Immature natural killer cell (primary cell): ENCODE results near the gene CHD8. TPM values are rescaled to one million over a fixed set of nuclear protein-coding genes. Genes with fewer than 3 reads are reported as not detected.

ENCODE experiments used
- DNase-seq, 3 donors: peaks; one replicate each; pipeline ENCODE4 v3.0.0; 2022; ENCODE audit warnings: mixed read lengths in 1 of 3
- H3K27ac Mint-ChIP-seq, 6 donors: one replicate each; pipeline ENCODE4 v1.8.0; 2020; ENCODE audit warnings: mixed read lengths in 6 of 6, mild to moderate bottlenecking in 5 of 6, inconsistent platforms in 4 of 6, moderate library complexity in 3 of 6
- H3K27me3 Mint-ChIP-seq, 3 donors: one replicate each; pipeline ENCODE4 v1.8.0; 2020 to 2021; ENCODE audit warnings: low read depth in 3 of 3, mild to moderate bottlenecking in 3 of 3, mixed read lengths in 3 of 3, moderate library complexity in 3 of 3, inconsistent platforms in 1 of 3
- H3K36me3 Mint-ChIP-seq, 3 donors: one replicate each; pipeline ENCODE4 v1.8.0; 2020; ENCODE audit warnings: mixed read lengths in 3 of 3, inconsistent platforms in 2 of 3, mild to moderate bottlenecking in 2 of 3
- H3K4me1 Mint-ChIP-seq, 2 donors: one replicate each; pipeline ENCODE4 v1.8.0; 2020; ENCODE audit warnings: inconsistent platforms in 2 of 2, mild to moderate bottlenecking in 2 of 2, mixed read lengths in 2 of 2, moderate library complexity in 1 of 2
- H3K4me3 Mint-ChIP-seq, 5 donors: one replicate each; pipeline ENCODE4 v1.8.0; 2020; ENCODE audit warnings: mild to moderate bottlenecking in 5 of 5, mixed read lengths in 5 of 5, inconsistent platforms in 3 of 5, moderate library complexity in 3 of 5
- H3K9me3 Mint-ChIP-seq, 6 donors: one replicate each; pipeline ENCODE4 v1.8.0; 2020; ENCODE audit warnings: mild to moderate bottlenecking in 6 of 6, mixed read lengths in 6 of 6, inconsistent platforms in 4 of 6, moderate library complexity in 3 of 6
- polyA plus RNA-seq, 3 donors: library from polyadenylated mRNA; unstranded; fragments of 300-500 nt; fragmentation: Illumina TruSeq; gene quantifications; one replicate each; pipeline ENCODE4 v1.2.3, GENCODE V29; 2021

Gene CHD8, protein sequence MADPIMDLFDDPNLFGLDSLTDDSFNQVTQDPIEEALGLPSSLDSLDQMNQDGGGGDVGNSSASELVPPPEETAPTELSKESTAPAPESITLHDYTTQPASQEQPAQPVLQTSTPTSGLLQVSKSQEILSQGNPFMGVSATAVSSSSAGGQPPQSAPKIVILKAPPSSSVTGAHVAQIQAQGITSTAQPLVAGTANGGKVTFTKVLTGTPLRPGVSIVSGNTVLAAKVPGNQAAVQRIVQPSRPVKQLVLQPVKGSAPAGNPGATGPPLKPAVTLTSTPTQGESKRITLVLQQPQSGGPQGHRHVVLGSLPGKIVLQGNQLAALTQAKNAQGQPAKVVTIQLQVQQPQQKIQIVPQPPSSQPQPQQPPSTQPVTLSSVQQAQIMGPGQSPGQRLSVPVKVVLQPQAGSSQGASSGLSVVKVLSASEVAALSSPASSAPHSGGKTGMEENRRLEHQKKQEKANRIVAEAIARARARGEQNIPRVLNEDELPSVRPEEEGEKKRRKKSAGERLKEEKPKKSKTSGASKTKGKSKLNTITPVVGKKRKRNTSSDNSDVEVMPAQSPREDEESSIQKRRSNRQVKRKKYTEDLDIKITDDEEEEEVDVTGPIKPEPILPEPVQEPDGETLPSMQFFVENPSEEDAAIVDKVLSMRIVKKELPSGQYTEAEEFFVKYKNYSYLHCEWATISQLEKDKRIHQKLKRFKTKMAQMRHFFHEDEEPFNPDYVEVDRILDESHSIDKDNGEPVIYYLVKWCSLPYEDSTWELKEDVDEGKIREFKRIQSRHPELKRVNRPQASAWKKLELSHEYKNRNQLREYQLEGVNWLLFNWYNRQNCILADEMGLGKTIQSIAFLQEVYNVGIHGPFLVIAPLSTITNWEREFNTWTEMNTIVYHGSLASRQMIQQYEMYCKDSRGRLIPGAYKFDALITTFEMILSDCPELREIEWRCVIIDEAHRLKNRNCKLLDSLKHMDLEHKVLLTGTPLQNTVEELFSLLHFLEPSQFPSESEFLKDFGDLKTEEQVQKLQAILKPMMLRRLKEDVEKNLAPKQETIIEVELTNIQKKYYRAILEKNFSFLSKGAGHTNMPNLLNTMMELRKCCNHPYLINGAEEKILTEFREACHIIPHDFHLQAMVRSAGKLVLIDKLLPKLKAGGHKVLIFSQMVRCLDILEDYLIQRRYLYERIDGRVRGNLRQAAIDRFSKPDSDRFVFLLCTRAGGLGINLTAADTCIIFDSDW (N-terminal part only)
- 10 to 100 TPM; 14.5 to 62.6 (median 14.8) TPM for polyA plus RNA-seq

GRCh38 chr14:21455912-21456667, at the start of gene CHD8:
CHD8 (minus strand) TSS chr14:21456123; CDS start chr14:21431643, 24,480 bp downstream.
- H3K27ac Mint-ChIP-seq: peak within 1 kb of the TSS; percentile 97 to 100 (median 98)
- H3K27me3 Mint-ChIP-seq: peaks cover 3 to 8% (median 7%) of the 10 kb centered on the region in 3 donors
- H3K9me3 Mint-ChIP-seq: no peaks in the 10 kb centered on the region
- peak within 1 kb of the TSS; percentile 96 to 99 (median 99) for H3K4me3 Mint-ChIP-seq
- H3K36me3 Mint-ChIP-seq: peaks cover 3 to 15% (median 8%) of the 10 kb centered on the region in 3 donors
- peak; percentile 99 to 100 (median 100) for DNase-seq
- peaks cover 35 to 49% of the 10 kb centered on the region in 2 donors for H3K4me1 Mint-ChIP-seq

- H3K36me3 Mint-ChIP-seq: peaks cover 0 to 19% (median 16%) of the 10 kb centered on the region in 3 donors
- H3K4me3 Mint-ChIP-seq: peak overlapping the region in 1 of 5 donors; percentile 44
- H3K27ac Mint-ChIP-seq: peak overlapping the region; percentile 43 to 79 (median 68)
- DNase-seq: no peak
- peaks cover 0 to 1% (median 0%) of the 10 kb centered on the region in 3 donors for H3K27me3 Mint-ChIP-seq
- peaks cover 33 to 41% of the 10 kb centered on the region in 2 donors for H3K4me1 Mint-ChIP-seq
- no peaks in the 10 kb centered on the region for H3K9me3 Mint-ChIP-seq
Observed at GRCh38 chr14:21505012-21505553, 49.2 kb upstream of the CHD8 start.

- peaks cover 17 to 32% of the 10 kb centered on the region in 2 donors for H3K4me1 Mint-ChIP-seq
- H3K9me3 Mint-ChIP-seq: no peaks in the 10 kb centered on the region
- DNase-seq: no peak
- H3K4me3 Mint-ChIP-seq: no peak overlapping the region
- H3K27me3 Mint-ChIP-seq: peaks cover 0 to 2% (median 0%) of the 10 kb centered on the region in 3 donors
- H3K36me3 Mint-ChIP-seq: peaks cover 0 to 34% (median 21%) of the 10 kb centered on the region in 3 donors
- peak overlapping the region in 1 of 6 donors; percentile 29 for H3K27ac Mint-ChIP-seq
Observed at GRCh38 chr14:21503376-21503775, 47.5 kb upstream of the CHD8 start.

GRCh38 chr14:21501568-21501967, 45.6 kb upstream of the CHD8 start:
- Mint-ChIP-seq H3K27me3 (peaks cover 0 to 2% (median 0%) of the 10 kb centered on the region in 3 donors), H3K9me3 (no peaks in the 10 kb centered on the region), H3K4me3 (no peak overlapping the region), H3K4me1 (peaks cover 12 to 18% of the 10 kb centered on the region in 2 donors), H3K36me3 (peaks cover 0 to 42% (median 25%) of the 10 kb centered on the region in 3 donors), H3K27ac (no peak overlapping the region)
- no peak for DNase-seq

DNA sequence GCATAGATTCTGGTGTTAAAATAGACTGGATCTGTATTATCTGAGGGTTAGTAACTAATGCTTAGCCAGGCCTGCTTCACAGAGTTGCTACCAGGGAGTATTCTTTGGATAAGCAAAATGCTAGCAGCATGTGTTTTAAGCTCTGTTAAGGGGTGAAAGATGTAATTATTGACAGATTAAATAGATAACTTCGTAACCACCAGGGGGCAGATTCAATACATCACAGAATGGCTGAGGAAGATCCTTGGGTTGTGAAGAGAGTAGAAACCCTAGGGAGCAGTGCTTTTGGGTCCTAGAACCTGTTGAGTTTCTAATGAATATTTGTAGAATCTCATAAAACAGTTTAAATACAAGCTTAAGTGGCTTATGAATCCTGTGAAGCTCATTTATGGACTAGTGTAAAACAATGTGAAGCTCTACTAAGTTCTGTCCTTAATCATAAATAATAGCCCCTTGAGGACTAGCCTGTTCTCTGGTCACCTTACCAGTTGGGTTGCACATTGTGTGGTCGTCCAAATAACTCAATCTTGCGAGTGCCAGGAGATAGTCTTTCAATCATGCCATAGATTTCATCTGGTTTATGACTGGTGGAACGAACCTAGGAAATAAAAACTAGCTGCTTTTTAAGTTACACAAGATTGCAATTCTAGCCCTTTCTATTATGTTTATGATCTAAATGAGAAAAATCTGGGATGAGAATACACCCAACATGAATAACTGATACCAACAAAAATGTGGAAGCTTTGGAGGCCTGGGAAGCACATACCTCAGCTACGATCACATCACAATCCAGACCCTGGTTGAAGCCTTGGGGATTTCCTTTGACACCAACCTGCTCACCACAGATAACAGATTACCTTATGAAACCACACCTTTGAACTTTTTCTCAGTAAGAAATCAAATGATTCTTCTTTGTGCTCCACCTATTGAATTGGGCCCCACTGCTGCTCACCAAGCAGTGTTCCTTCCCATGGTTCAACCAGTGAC, 42.9 kb upstream of the CHD8 start:
- H3K36me3 Mint-ChIP-seq: peaks cover 10 to 61% (median 36%) of the 10 kb centered on the region in 3 donors
- peaks cover 4 to 6% of the 10 kb centered on the region in 2 donors for H3K4me1 Mint-ChIP-seq
- H3K9me3 Mint-ChIP-seq: no peaks in the 10 kb centered on the region
- H3K27me3 Mint-ChIP-seq: peaks cover 0 to 2% (median 0%) of the 10 kb centered on the region in 3 donors
- DNase-seq: peak; percentile 26 to 34 (median 29)
- H3K4me3 Mint-ChIP-seq: no peak overlapping the region
- peak overlapping the region in 2 of 6 donors; percentile 30 to 73 for H3K27ac Mint-ChIP-seq

DNA sequence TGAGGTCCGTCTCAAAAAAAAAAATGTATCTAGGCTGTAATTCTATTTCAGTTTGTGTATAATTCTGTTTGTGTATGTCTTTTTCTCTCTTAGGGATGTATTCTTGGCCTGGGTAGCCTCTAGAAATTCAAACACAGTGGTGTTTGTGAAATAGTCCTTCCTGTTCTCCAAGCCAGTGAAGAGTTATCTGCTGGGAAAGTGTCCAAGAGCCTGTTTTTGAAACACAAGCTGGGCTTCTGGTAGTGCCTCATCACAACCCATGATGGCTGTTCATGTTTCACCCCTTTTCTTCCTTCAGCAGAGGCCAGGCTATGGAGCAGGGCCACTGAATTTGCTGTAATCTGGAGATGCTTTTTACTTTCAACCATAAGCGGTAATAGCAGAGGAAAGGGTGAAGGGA, 40.5 kb upstream of the CHD8 start:
- Mint-ChIP-seq H3K4me3 (no peak overlapping the region), H3K4me1 (peaks cover 0 to 6% of the 10 kb centered on the region in 2 donors), H3K27ac (peak overlapping the region in 1 of 6 donors; percentile 39), H3K9me3 (no peaks in the 10 kb centered on the region), H3K27me3 (peaks cover 0 to 2% (median 0%) of the 10 kb centered on the region in 3 donors), H3K36me3 (peaks cover 23 to 62% (median 42%) of the 10 kb centered on the region in 3 donors)
- no peak for DNase-seq

DNA sequence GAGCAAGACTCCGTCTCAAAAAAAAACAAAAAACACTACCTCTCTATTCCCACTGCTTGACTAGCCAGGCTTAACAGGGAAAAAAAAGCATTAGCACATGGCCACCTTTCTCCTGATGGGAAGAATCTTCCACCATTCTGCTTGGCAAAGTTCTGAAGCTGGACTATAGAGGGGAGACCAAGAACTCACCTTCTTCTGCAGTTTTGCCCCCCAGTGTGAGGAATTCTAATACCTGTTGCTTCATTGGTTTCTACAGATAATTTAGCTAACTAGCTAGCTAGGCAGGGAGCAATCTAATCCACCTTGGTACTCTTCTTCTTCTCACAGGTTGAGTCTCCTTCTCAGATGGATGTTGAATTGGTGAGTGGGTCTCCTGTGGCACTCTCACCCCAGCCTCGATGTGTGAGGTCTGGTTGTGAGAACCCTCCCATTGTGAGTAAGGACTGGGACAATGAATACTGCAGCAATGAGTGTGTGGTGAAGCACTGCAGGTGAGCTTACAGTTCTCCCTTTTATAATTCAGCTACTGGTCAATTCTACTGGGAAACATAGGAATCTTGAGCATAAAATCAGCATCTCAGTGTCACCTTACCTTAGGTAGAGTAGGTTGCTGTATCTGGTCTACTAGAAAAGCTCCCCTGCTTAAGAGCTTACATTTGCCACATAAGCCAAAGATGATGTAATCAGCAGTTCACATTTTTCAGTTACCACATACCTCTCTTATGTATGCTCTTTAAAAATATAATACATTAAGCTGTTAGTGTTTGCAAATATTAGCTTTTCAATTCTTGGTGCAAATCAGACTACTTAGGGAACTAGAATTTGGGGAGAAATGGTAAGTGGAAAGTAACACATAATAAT, 39.2 kb upstream of the CHD8 start:
- Mint-ChIP-seq H3K36me3 (peaks cover 23 to 59% (median 36%) of the 10 kb centered on the region in 3 donors), H3K4me3 (no peak overlapping the region), H3K27ac (peak overlapping the region in 3 of 6 donors; percentile 4 to 34 (median 34)), H3K4me1 (peaks cover 0 to 6% of the 10 kb centered on the region in 2 donors), H3K9me3 (no peaks in the 10 kb centered on the region), H3K27me3 (peaks cover 0 to 2% (median 0%) of the 10 kb centered on the region in 3 donors)
- no peak for DNase-seq

DNA sequence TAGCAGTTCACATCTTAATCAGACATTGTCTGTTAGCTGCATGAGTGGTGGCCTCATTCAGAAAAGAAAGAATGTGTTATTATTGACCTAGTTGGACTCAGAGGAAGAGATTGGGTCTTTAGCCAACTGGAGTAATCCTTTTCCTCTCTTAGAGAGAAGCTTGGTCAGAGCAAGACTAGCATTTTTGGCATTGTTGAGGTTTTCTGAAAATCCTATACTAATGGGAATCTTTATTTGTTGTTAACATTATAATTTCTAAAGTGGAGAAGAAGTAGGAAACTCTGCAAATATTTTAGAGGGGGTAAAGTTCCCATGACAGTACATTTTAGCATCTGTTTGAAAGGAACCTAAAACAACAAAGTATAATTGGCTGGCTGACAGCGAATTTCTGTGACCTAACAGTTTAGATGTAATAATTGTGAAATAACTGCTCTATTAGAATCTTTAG, 30.7 kb upstream of the CHD8 start:
- Mint-ChIP-seq H3K27me3 (no peaks in the 10 kb centered on the region), H3K36me3 (peaks cover 7 to 23% (median 8%) of the 10 kb centered on the region in 3 donors), H3K9me3 (no peaks in the 10 kb centered on the region), H3K4me3 (no peak overlapping the region), H3K4me1 (peaks cover 1 to 11% of the 10 kb centered on the region in 2 donors), H3K27ac (peak overlapping the region in 1 of 6 donors; percentile 65)
- DNase-seq: no peak

DNA sequence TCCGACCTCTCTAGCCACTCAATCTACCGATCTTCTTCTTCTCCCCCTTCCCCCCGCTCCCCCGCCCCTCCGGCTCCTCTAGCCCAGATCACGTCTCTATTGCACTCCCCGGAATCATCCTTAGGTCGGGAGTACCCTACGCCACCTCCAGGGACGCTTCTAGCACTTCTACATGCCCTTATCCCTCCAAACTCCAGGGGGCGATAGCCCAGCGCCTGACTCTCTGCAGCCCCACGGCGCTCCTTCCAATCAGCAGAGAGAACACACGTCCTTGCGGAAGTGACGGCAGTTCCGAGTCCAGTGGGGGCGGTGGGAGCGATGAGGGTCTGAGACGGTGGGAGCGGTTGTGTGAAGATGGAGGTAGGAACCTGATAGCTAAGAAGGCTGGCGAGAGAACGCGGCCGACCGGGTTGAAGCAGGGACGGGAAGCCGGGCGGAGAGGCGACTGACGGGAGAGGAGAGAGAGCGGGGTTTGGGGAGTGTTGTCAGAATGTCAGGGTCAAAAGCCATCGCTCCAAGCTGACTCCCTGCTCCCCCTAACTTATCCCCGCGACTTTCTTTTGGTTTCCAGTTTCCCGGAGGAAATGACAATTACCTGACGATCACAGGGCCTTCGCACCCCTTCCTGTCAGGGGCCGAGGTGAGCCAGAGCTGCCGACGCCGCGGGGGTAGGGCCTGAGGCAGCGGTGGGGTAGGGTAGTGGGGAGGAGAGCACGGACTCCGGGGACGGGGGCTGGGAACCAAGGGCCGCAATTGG, 21.2 kb upstream of the CHD8 start, which contains the start of the genes RAB2B and TOX4:
RAB2B (minus strand) TSS at position 35 of the 757 bp plus-strand sequence. CDS start 87 bp downstream, outside the sequence.
TOX4 (plus strand) TSS at position 271 of the 757 bp plus-strand sequence; CDS start at position 355, 84 bp downstream.
- Mint-ChIP-seq H3K4me3 (peak within 1 kb of the TSS; percentile 93 to 100 (median 100)), H3K36me3 (peaks cover 3 to 10% (median 8%) of the 10 kb centered on the region in 3 donors), H3K4me1 (peaks cover 35 to 77% of the 10 kb centered on the region in 2 donors), H3K9me3 (no peaks in the 10 kb centered on the region), H3K27ac (peak within 1 kb of the TSS; percentile 98 to 100 (median 100)), H3K27me3 (peaks cover 0 to 9% (median 5%) of the 10 kb centered on the region in 3 donors)
- DNase-seq: peak; percentile 97 to 98 (median 97)

DNA sequence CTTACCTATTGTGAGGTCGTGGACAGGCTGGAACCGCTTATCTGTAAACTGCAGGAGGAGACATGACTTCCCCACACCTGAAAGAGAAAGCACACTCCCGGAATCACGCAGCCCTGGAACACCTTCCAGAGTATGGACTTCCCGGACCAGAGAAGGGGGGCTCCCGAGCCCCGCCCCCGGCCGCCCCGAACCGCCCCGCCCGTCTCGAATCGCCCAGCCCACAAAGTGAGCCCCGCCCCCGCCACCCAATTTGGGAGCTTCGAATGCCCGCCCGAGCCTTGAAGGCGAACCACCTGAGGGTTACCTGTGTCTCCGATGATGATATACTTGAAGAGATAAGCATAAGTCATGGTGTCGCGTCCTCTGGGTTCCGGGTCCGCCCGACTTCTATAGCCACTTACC, 20.6 kb upstream of the CHD8 start:
- peaks cover 36 to 74% of the 10 kb centered on the region in 2 donors for H3K4me1 Mint-ChIP-seq
- H3K27me3 Mint-ChIP-seq: peaks cover 0 to 9% (median 5%) of the 10 kb centered on the region in 3 donors
- peak overlapping the region; percentile 93 to 100 (median 100) for H3K4me3 Mint-ChIP-seq
- DNase-seq: no peak
- H3K27ac Mint-ChIP-seq: peak overlapping the region; percentile 98 to 100 (median 100)
- H3K9me3 Mint-ChIP-seq: no peaks in the 10 kb centered on the region
- H3K36me3 Mint-ChIP-seq: peaks cover 4 to 13% (median 8%) of the 10 kb centered on the region in 3 donors
